GM10248 (cell line): ENCODE results near the gene STX10.

Experiments used
- CTCF ChIA-PET: fragments of 300-600 bp; sonication (Branson Sonifier 250); formaldehyde crosslinking; extraction: SDS; loops from one replicate; lab custom pipeline; 2021; ENCODE audit warnings: antibody characterized with exemption; lab: Yijun Ruan, JAX
- POLR2A ChIA-PET: fragments of 350-650 bp; sonication (Branson Sonifier 250); formaldehyde crosslinking; extraction: SDS; loops from one replicate; lab custom pipeline; 2020; ENCODE audit warnings: antibody characterized with exemption; lab: Yijun Ruan, JAX
- DNase-seq: peaks from one replicate; pipeline ENCODE4 v3.0.0; 2012; ENCODE audit errors: extremely low spot score
- TF ChIP-seq, protein P1 (sequence below): IDR thresholded peaks from 2 replicates; pipeline ENCODE4 v1.5.1; 2012; ENCODE audit warnings: mild to moderate bottlenecking, low read depth; ENCODE audit errors: extremely low read depth, missing control alignments, control extremely low read depth

Gene STX10

GRCh38 chr19:13119627-13120026 lies 30.5 kb downstream of the STX10 start:
- ChIA-PET CTCF (interaction anchor here (0.8 to 1.7 kb wide), 6 partner anchors 9 to 154 kb away, joined by 3 to 6 read pairs (median 4); partner anchors contain the start of genes IER2 and STX10), POLR2A (no interaction called here)
- no peak for DNase-seq
- TF ChIP-seq, protein P1, sequence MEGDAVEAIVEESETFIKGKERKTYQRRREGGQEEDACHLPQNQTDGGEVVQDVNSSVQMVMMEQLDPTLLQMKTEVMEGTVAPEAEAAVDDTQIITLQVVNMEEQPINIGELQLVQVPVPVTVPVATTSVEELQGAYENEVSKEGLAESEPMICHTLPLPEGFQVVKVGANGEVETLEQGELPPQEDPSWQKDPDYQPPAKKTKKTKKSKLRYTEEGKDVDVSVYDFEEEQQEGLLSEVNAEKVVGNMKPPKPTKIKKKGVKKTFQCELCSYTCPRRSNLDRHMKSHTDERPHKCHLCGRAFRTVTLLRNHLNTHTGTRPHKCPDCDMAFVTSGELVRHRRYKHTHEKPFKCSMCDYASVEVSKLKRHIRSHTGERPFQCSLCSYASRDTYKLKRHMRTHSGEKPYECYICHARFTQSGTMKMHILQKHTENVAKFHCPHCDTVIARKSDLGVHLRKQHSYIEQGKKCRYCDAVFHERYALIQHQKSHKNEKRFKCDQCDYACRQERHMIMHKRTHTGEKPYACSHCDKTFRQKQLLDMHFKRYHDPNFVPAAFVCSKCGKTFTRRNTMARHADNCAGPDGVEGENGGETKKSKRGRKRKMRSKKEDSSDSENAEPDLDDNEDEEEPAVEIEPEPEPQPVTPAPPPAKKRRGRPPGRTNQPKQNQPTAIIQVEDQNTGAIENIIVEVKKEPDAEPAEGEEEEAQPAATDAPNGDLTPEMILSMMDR = no peak

GRCh38 chr19:13118424-13119193 lies 31.6 kb downstream of the STX10 start:
- CTCF ChIA-PET = interaction anchor here (1.2 to 1.9 kb wide), 8 partner anchors 10 to 153 kb away, joined by 3 to 13 read pairs (median 4); no protein-coding TSS in a partner anchor

GRCh38 chr19:13117772-13118423 lies 32.3 kb downstream of the STX10 start, which contains the start of gene NACC1:
NACC1 (plus strand) TSS chr19:13118264; CDS start chr19:13135208, 16,944 bp downstream.
- POLR2A ChIA-PET = interaction anchor here (0.5 to 1.6 kb wide), 5 partner anchors 13 to 175 kb away, joined by 3 to 10 read pairs (median 4); no protein-coding TSS in a partner anchor
- CTCF ChIA-PET = interaction anchor here (0.7 to 1.9 kb wide), 6 partner anchors 9 to 153 kb away, joined by 3 to 13 read pairs (median 4); no protein-coding TSS in a partner anchor

More at GRCh38 chr19:13118424-13119193, 31.6 kb downstream of the STX10 start:
- peak; percentile 76 for DNase-seq
- TF ChIP-seq, protein P1 = no peak
- POLR2A ChIA-PET = interaction anchor here (0.7 to 1.6 kb wide), 4 partner anchors 14 to 36 kb away, joined by 3 to 10 read pairs (median 4); no protein-coding TSS in a partner anchor

GRCh38 chr19:13117176-13117771 lies 32.9 kb downstream of the STX10 start:
- ChIA-PET POLR2A (interaction anchor here (0.5 to 1.6 kb wide), 3 partner anchors 13 to 175 kb away, joined by 4 to 10 read pairs (median 9); no protein-coding TSS in a partner anchor), CTCF (interaction anchor here (0.7 to 1.9 kb wide), 5 partner anchors 13 to 152 kb away, joined by 3 to 13 read pairs (median 4); no protein-coding TSS in a partner anchor)
- TF ChIP-seq, protein P1 = no peak
- no peak for DNase-seq

More at GRCh38 chr19:13117772-13118423, 32.3 kb downstream of the STX10 start, which contains the start of gene NACC1:
- peak; percentile 98 for DNase-seq
- TF ChIP-seq, protein P1 = no peak

DNA sequence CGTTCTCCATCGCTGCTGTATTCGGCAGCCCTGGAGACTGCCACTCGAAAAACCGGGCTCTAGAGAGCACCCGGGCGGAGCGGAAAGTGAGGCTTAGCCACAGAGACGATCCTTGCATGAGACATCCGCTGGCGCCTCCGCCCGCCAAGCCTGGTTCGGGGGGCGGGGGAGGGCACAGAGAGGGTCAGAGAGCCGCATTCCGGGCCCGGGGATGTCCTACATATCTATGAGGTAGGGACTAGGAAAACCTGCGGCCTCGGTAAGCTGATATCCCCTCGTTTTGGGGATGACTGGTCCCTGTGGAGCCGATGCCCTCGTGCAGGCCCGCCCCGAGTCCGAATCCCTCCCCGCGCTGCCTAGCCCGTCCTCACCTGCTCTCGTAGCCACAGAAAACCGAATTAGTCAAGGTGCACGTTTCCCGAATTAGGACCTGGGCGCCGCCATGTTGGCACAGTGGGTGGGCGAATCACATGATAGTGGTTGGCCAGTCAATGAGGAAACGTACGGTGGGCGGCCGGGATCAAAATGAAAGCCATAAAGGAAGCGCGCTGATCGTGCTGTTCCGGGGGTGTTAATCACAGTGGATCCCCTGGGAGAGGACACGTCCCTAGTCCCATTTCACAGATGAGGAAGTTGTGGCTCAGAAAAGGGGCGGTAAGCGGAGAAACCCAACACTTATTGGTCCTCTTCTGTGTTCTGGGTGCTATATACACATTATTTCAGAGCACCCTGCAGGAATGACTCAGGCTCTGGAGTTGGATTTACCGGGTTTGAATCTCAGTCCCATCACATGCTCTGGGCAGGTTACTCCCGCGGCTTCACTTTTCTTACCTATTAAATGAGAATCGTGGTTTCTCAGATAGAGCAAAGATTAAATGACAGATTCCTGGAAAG lies 33.6 kb downstream of the STX10 start, which contains the start of gene TRMT1:
TRMT1 (minus strand) TSS at position 459 of the 894 bp plus-strand sequence; CDS start at position 118, 341 bp downstream.
- TF ChIP-seq, protein P1 = no peak
- POLR2A ChIA-PET = interaction anchor here (0.5 to 1.6 kb wide), 2 partner anchors 36 to 139 kb away, joined by 3 to 10 read pairs; no protein-coding TSS in a partner anchor
- CTCF ChIA-PET = interaction anchor here (0.7 to 4.8 kb wide), 3 partner anchors 12 to 139 kb away, joined by 3 to 25 read pairs (median 5); no protein-coding TSS in a partner anchor
- peak; percentile 93 for DNase-seq
